GM10266 (cell line): Measurements from ENCODE around the gene ACTMAP.

Source experiments
- DNase-seq: peaks from one replicate; pipeline ENCODE4 v3.0.0; 2012; ENCODE audit errors: extremely low spot score
- CTCF ChIP-seq: IDR thresholded peaks from 2 replicates; pipeline ENCODE4 v1.5.1; 2012; ENCODE audit warnings: mild to moderate bottlenecking, low read depth; ENCODE audit not compliant: control insufficient read depth, insufficient read depth; ENCODE audit errors: missing control alignments

Gene ACTMAP

GRCh38 chr19:40705950-40706619 lies 44.2 kb downstream of the ACTMAP start:
- no peak for DNase-seq
- TF ChIP-seq CTCF = no peak

GRCh38 chr19:40705362-40705651 lies 45.0 kb downstream of the ACTMAP start:
- TF ChIP-seq CTCF = no peak

GRCh38 chr19:40704491-40705361 lies 45.6 kb downstream of the ACTMAP start:
- no peak for TF ChIP-seq CTCF
- DNase-seq = no peak

More at GRCh38 chr19:40705362-40705651, 45.0 kb downstream of the ACTMAP start:
- no peak for DNase-seq

- TF ChIP-seq CTCF = no peak
- no peak for DNase-seq
Measured at GRCh38 chr19:40703029-40703755, 47.1 kb downstream of the ACTMAP start.

- TF ChIP-seq CTCF = no peak
- no peak for DNase-seq
Measured at GRCh38 chr19:40702337-40703012, 47.8 kb downstream of the ACTMAP start.

- DNase-seq = no peak
- no peak for TF ChIP-seq CTCF
Measured at GRCh38 chr19:40701758-40702157, 48.5 kb downstream of the ACTMAP start.
